GM12878 (cell line): Measurements from ENCODE around the gene GIGYF2. TPM values are rescaled to one million over a fixed set of nuclear protein-coding genes. Genes with fewer than 3 reads are reported as not detected.
"Not testable (repeated sequence)": the region's sequence is repeated elsewhere in the genome, so short reads cannot be mapped to it uniquely, and the experiment has no call there.

Experiments used
- ATAC-seq: fragments of 200-7000 bp; cut with Tn5 transposase; 3 replicates; pipeline ENCODE4 v1.9.1; 2020; ENCODE audit warnings: mild to moderate bottlenecking, moderate library complexity
- BruUV-seq: library from RNA; stranded (reverse); fragments of 400-500 nt; replicated peaks from 2 replicates; lab custom pipeline; 2021; lab: Mats Ljungman, UMichigan
- CTCF ChIA-PET: fragments of 300-600 bp; sonication (Branson Sonifier 250); formaldehyde crosslinking; extraction: SDS; loops from one replicate; lab custom pipeline; 2021; ENCODE audit warnings: inconsistent platforms; lab: Yijun Ruan, JAX
- POLR2A ChIA-PET: fragments of 350-600 bp; formaldehyde crosslinking; extraction: SDS; loops from one replicate; lab custom pipeline; 2021; ENCODE audit warnings: inconsistent platforms; lab: Charles Lee
- RAD21 ChIA-PET: fragments of 300-600 bp; sonication (Branson Sonifier 250); formaldehyde crosslinking; loops from one replicate; lab custom pipeline; 2023; ENCODE audit warnings: antibody characterized with exemption; ENCODE audit not compliant: unreplicated experiment; lab: Charles Lee
- SMC1A ChIA-PET: fragments of 300-600 bp; sonication (Branson Sonifier 250); formaldehyde crosslinking; loops from one replicate; lab custom pipeline; 2023; ENCODE audit not compliant: unreplicated experiment, uncharacterized antibody; lab: Charles Lee
- DNase-seq: peaks from one replicate; pipeline ENCODE4 v3.0.0-alpha.2; 2011; ENCODE audit warnings: low read depth, low spot score
- FAIRE-seq: peaks from 3 replicates; lab custom pipeline; 2011; peaks lifted over from hg19 to GRCh38; lab: Jason Lieb, UNC
- H2AFZ ChIP-seq: 2 replicates; pipeline ENCODE4 v1.6.0; 2011; ENCODE audit warnings: low read depth, low read length, control low read depth; ENCODE audit not compliant: control insufficient read depth
- H3K27ac ChIP-seq: 2 replicates; pipeline ENCODE4 v1.5.1; 2011; ENCODE audit warnings: control low read depth; ENCODE audit not compliant: control insufficient read depth, insufficient read depth
- H3K27me3 ChIP-seq, 2 experiments: replicated peaks in 1 of 2; 2 replicates each; pipeline versions ENCODE4 v1.6.0 to v1.6.1; 2011; ENCODE audit warnings: low read length in 1 of 2; ENCODE audit not compliant: control insufficient read depth in 2 of 2, insufficient read depth in 2 of 2
- H3K36me3 ChIP-seq, 2 experiments: 2 replicates each; pipeline ENCODE4 v1.5.1; 2011; ENCODE audit warnings: low read length in 1 of 2; ENCODE audit not compliant: control insufficient read depth in 2 of 2, insufficient read depth in 2 of 2
- H3K4me1 ChIP-seq: 2 replicates; pipeline ENCODE4 v1.6.1; 2011; ENCODE audit warnings: mild to moderate bottlenecking, low read length, moderate library complexity, mixed read lengths; ENCODE audit not compliant: control insufficient read depth, insufficient read depth
- H3K4me2 ChIP-seq: 2 replicates; pipeline ENCODE4 v1.6.0; 2011; ENCODE audit warnings: control low read depth; ENCODE audit not compliant: control insufficient read depth, insufficient read depth
- H3K4me3 ChIP-seq: fragments of 200-600 bp; sonication (generic); 2 replicates; pipeline ENCODE4 v1.5.1; 2016
- H3K79me2 ChIP-seq: 2 replicates; pipeline ENCODE4 v1.6.0; 2011; ENCODE audit warnings: low read length; ENCODE audit not compliant: control insufficient read depth, insufficient read depth
- H3K9ac ChIP-seq: 2 replicates; pipeline ENCODE4 v1.8.0; 2011; ENCODE audit warnings: low read length, control low read depth, mixed read lengths; ENCODE audit not compliant: control insufficient read depth, insufficient read depth
- H3K9me3 ChIP-seq: replicated peaks from 3 replicates; pipeline ENCODE4 v1.5.1; 2011; ENCODE audit warnings: mild to moderate bottlenecking, low read length; ENCODE audit not compliant: control insufficient read depth, insufficient read depth
- H4K20me1 ChIP-seq: 2 replicates; pipeline ENCODE4 v1.6.0; 2011; ENCODE audit not compliant: control insufficient read depth, insufficient read depth
- BMI1 ChIP-seq: fragments of 450-650 bp; IDR thresholded peaks from 2 replicates; pipeline ENCODE4 v1.6.1; 2016; ENCODE audit warnings: mild to moderate bottlenecking, moderate library complexity, borderline replicate concordance
- IKZF1 ChIP-seq: fragments of 450-650 bp; conservative IDR thresholded peaks from 2 replicates; pipeline ENCODE4 v1.6.1; 2017; ENCODE audit warnings: antibody characterized with exemption, mild to moderate bottlenecking
- RAD21 ChIP-seq: IDR thresholded peaks from 2 replicates; pipeline ENCODE4 v1.6.1; 2011; ENCODE audit warnings: mild to moderate bottlenecking, low read depth, low read length, moderate library complexity; ENCODE audit not compliant: insufficient read depth
- ZZZ3 ChIP-seq: IDR thresholded peaks from 2 replicates; pipeline ENCODE4 v1.6.1; 2011; ENCODE audit warnings: low read depth; ENCODE audit not compliant: control insufficient read depth, insufficient read length
- WGBS: methylation state at CpG from one replicate; pipeline ENCODE4 v1.1.6; 2016; ENCODE audit warnings: low lambda C conversion rate; ENCODE audit not compliant: insufficient replicate concordance, insufficient coverage; ENCODE audit errors: missing lambda C conversion rate; 5-methylcytosine and 5-hydroxymethylcytosine counted together
- in situ Hi-C: fragments of 300-500 bp; cut with MboI; formaldehyde crosslinking; loops from 9 replicates; pipeline ENCODE4 v1.14.3; 2018; ENCODE audit warnings: mixed read lengths
- intact Hi-C: fragments of 100-400 bp; cut with micrococcal nuclease; formaldehyde crosslinking; loops from one replicate; pipeline ENCODE4 v1.14.2; 2022; ENCODE audit not compliant: unreplicated experiment
- polyA plus RNA-seq, 11 experiments: library from polyadenylated mRNA; depleted of rRNA in 4 of 11; unstranded in 6 of 11; stranded (reverse) in 5 of 11; fragments of >200 nt; fragmentation: Nextera tagmentation in 4 of 11; fragmentation: Illumina TruSeq in 1 of 11; extraction: Ambion mirVana in 4 of 11; extraction: Trizol in 1 of 11; gene quantifications; 1 replicate in 1 of 11; 2 replicates in 10 of 11; pipeline versions ENCODE4 v1.2.1 to v1.2.3, GENCODE V29; 2011 to 2016; ENCODE audit warnings: inconsistent platforms in 2 of 11, missing spikeins in 2 of 11, low read depth in 1 of 11
- total RNA-seq, 4 experiments: library from RNA; depleted of rRNA in 3 of 4; stranded (reverse); fragments of >200 nt in 3 of 4; fragmentation: Illumina TruSeq in 1 of 4; extraction: Trizol in 1 of 4; gene quantifications; 2 replicates each; pipeline versions ENCODE4 v1.2.1 to v1.2.3, GENCODE V29; 2013 to 2021
- TF ChIP-seq, protein P1 (sequence below), 3 experiments: IDR thresholded peaks in 2 of 3; conservative IDR thresholded peaks in 1 of 3; 2 replicates each; pipeline ENCODE4 v1.5.1; 2011; ENCODE audit warnings: low read depth in 3 of 3, low read length in 3 of 3, mild to moderate bottlenecking in 3 of 3, control low read depth in 2 of 3, moderate library complexity in 2 of 3, inconsistent platforms in 1 of 3, mixed read lengths in 1 of 3; ENCODE audit not compliant: control insufficient read depth in 2 of 3, insufficient read depth in 1 of 3; ENCODE audit errors: extremely low read depth in 1 of 3

GIGYF2 gene
- total and polyA plus RNA-seq, 10 of the 15 experiments (the other 5 are each of a cell fraction or from before 2014, with no cell fraction given), result 12.2 to 47.2 (median 39.0) TPM

DNA sequence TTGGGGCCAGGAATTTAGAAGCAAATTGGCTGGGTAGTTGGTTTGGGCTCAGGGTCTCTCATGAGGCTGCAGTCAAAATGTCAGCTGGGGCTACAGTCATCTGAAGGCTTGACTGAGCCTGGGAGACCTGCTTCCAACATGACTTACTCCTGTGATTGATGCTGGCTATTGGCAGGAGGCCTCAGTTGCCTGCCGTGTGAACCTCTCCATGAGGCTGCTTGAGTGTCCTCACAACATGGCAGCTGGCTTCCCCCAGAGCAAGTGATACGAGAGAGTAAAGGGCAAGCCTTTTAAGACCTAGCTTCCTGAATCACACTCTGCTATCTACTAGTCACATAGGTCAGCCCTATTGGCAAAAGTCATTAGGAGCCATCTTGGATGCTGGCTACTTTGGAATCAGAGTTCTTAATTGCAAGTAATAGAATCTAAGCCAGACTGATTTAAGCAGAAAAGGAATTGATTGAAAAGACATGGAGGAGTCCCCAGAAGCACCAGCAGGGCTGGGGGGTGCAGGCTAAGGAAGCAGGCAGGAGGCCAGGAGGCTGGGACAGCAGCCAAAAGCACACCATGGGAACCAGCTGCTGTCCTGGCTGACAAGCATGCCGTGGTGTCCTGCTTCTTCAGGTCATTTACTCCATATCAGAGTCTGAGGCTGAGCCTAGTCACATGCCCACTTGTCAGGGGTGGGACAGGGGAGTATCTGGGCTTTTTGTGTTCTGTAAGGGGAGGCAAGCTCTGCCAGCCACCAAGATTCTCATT, 7.8 kb upstream of the GIGYF2 start (continued):
- TF ChIP-seq IKZF1 (no peak), BMI1 (no peak), ZZZ3 (no peak), RAD21 (no peak)
- TF ChIP-seq, protein P1, sequence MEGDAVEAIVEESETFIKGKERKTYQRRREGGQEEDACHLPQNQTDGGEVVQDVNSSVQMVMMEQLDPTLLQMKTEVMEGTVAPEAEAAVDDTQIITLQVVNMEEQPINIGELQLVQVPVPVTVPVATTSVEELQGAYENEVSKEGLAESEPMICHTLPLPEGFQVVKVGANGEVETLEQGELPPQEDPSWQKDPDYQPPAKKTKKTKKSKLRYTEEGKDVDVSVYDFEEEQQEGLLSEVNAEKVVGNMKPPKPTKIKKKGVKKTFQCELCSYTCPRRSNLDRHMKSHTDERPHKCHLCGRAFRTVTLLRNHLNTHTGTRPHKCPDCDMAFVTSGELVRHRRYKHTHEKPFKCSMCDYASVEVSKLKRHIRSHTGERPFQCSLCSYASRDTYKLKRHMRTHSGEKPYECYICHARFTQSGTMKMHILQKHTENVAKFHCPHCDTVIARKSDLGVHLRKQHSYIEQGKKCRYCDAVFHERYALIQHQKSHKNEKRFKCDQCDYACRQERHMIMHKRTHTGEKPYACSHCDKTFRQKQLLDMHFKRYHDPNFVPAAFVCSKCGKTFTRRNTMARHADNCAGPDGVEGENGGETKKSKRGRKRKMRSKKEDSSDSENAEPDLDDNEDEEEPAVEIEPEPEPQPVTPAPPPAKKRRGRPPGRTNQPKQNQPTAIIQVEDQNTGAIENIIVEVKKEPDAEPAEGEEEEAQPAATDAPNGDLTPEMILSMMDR (IDR thresholded peaks at IDR 0.05 in 2 of 3, conservative IDR thresholded peaks at IDR 0.05 in 1 of 3; ENCODE audit: control insufficient read depth in 2 of 3, extremely low read depth in 1 of 3, insufficient read depth in 1 of 3, low read depth in 3 of 3, low read length in 3 of 3), result no peak

DNA sequence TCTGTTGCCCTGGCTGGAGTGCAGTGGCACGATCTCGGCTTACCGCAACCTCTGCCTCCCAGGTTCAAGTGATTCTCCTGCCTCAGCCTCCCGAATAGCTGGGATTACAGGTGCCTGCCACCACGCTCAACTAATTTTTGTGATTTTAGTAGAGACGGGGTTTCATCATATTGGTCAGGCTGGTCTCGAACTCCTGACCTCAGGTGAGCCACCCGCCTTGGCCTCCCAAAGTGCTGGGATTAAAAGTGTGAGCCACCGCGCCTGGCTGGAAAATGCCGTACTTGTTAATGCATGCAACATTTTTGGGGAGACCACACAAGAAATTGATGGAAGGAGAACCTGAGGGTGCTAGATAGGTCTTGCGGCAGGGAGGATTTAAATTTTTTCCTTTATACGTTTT, 6.0 kb upstream of the GIGYF2 start:
- WGBS, result 80% methylated on average over 13 of the region's 13 CpGs
- FAIRE-seq, ATAC-seq, H3K4me1 ChIP-seq, H3K9ac ChIP-seq, RAD21 ChIA-PET, H3K36me3 ChIP-seq, H2AFZ ChIP-seq, H3K27ac ChIP-seq, BruUV-seq, H3K9me3 ChIP-seq, in situ Hi-C loops, CTCF ChIA-PET, H4K20me1 ChIP-seq, POLR2A ChIA-PET, H3K4me2 ChIP-seq, intact Hi-C loops, H3K27me3 ChIP-seq, DNase-seq, H3K4me3 ChIP-seq, H3K79me2 ChIP-seq: not testable (repeated sequence)
- SMC1A ChIA-PET, result interaction anchor here (1.0 kb wide), 1 partner anchor 14 kb away, joined by 3 read pairs; no protein-coding TSS in a partner anchor
